GM18519 (cell line): ENCODE results near the gene CDA.

Experiments used
- ATAC-seq: cut with Tn5 transposase; IDR thresholded peaks from one replicate; pipeline ENCODE4 v1.9.1; 2021; ENCODE audit warnings: mild to moderate bottlenecking, moderate library complexity; ENCODE audit not compliant: unreplicated experiment, low FRiP score

CDA gene

DNA sequence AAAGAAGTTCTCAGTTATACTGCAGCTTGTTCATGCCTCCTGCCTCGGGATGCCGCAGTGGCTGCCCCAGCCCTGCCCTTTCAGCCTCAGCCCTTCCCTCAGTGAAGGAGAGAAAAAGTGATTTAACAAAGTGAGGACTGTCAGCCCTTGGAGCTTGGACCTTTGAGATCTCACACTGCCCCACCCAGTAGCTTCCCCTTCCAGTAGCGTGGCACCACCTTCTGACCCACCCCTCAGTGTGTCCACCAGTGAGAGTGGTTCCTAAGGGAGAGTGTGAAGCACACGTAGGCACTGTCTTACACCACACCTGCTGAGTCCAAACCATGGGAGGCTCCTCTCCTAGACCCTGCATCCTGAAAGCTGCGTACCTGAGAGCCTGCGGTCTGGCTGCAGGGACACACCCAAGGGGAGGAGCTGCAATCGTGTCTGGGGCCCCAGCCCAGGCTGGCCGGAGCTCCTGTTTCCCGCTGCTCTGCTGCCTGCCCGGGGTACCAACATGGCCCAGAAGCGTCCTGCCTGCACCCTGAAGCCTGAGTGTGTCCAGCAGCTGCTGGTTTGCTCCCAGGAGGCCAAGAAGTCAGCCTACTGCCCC, at the start of gene CDA:
Gene CDA (plus strand): TSS at position 464 of the 592 bp plus-strand sequence. CDS start 33 bp downstream, at position 497.
- ATAC-seq, result no peak

DNA sequence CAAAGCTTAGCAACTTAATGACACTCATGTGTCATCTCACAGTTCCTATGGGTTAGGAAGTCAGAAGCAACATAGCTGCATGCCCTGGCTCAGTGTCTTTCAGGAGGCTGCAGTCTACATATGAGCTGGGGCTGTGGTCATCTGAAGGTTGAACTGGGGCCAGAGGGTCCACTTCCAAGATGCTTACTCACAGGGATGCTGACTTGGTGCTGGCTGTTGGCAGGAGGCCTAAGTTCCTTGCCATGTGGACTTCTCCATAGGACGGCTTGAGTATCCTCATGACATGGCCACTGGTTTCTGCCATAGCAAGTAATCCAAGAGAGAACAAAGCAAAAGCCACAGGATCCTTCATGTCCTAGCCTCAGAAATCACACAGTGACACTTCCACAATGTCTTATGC, 48.6 kb upstream of the CDA start:
- ATAC-seq, result no peak

DNA sequence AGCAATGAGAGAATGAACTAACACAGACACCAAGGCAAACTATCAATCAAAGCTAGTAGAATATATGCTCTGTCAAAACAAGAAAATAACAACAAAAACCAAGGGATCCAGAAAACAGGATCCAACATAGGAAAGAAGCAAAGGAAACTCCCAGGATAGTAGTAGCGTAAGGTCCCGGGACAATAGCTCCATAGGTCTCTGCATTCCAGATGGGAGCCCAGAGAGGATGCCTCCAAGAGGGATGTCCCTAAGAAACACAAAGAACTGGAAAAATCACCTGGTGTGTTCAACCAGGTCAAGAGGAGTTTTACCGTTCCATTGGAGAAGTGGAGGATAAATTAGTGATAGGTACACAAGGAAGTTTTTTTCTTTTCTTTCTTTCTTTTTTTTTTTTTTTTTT, 42.3 kb upstream of the CDA start:
- no peak for ATAC-seq

DNA sequence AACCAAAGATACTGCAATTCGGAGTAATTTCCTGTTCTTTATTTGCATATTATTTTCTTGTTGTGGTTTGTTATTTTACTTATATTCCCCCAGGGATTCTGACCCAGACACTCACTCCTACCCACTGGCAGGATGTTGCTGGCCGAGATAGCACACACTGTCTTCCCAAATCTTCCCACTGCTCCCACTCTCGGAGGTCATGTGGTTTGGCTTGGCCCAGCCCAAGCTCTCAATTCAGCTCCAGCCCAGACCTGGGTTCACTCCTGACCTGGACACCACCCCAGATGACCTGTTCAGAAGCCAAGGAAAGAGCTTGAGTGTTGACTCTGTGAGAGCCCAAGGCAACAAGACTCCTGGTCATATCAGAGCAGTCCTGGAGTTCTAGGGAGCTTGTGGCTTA, 37.7 kb upstream of the CDA start:
- no peak for ATAC-seq

DNA sequence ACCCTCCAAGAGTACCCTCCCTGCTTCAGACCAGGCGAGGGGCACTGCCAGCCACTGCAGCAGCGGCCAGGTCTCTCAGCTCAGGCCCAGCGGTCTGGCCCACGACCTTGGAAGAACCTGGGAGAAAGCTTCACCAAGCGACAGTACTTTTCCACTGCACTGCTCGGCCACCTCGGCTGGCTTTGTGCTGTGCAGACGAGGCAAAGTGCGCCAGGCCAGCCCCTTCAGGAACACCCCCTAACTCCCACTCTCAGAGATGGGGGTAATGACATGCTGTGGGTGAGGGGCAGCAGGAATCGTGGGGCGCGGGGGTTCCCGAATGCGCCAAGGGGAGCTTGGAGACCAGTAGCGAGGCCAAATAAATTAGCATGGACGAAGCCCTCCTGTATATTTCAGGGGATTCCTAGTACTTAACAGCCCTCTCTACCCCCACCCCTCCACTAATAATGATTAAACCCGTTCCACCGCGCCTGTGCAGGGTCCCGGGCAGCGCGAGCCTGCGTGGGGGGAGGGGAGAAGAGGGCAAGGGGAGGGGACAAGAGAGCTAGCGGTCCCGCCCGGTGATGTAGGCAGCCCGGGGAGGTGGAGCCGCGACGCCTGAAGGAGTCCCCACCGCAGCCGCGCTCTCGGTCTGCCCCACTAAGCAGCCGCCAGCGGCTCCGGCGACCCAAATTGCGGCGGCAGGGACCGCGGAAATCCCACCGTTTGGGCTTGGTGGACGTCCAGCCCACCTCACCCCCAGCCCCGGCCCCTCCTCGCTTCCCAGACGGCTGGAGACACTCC, 36.8 kb upstream of the CDA start, which contains the start of gene FAM43B:
Gene FAM43B (plus strand): TSS at position 629 of the 783 bp plus-strand sequence. CDS start 401 bp downstream, outside the sequence.
- ATAC-seq, result no peak

DNA sequence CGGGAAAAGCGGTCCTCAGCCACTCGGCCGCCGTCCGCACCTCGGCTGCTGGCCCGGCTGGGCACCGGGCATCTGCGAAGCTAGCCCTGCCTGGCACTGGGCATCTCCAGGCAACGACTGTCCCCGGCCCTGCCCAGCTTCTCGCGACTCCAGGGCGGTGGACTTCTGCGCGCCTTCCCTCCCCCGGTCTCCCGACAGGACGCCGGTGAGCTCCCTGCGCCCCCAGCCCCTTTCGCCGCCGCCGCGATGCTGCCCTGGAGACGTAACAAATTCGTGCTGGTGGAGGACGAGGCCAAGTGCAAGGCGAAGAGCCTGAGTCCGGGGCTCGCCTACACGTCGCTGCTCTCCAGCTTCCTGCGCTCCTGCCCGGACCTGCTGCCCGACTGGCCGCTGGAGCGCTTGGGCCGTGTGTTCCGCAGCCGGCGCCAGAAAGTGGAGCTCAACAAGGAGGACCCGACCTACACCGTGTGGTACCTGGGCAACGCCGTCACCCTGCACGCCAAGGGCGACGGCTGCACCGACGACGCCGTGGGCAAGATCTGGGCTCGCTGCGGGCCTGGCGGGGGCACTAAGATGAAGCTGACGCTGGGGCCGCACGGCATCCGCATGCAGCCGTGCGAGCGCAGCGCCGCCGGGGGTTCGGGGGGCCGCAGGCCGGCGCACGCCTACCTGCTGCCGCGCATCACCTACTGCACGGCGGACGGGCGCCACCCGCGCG, 36.0 kb upstream of the CDA start:
- ATAC-seq, result no peak

DNA sequence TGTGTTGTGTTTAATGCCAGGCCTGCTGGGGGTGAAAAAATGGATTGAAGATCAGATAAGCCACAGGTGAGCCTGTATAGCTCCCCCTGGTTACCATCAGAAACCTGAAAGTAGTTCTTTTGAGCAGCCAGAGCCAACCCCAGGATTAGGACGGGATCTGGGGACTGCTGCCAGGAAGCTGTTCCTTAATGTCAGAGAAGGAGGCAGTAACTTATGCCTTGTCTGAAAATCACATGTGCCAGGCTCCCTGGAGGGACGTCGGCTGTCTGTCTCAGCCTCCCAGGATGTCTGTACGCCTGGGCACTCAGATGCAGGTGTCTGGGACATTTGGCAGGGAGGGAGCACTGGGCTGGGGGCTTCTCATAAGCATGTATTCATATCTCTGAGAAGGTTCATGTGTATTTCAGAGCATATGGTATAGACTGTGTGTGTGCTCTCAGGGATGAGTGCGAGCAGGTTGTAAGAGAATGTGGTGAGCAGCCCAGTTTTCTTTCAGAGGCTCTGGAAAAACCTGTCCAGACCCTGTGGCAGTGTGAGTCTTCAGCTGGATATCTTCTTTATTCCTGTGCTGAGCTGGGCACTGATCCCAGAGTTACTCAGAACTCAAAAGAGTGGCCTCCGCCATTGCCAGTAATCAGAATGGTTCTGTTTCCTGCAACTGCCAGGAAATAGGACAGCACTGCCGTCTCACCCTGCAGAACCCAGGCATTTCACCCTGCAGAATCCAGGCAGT, 33.7 kb upstream of the CDA start:
- ATAC-seq, result no peak

DNA sequence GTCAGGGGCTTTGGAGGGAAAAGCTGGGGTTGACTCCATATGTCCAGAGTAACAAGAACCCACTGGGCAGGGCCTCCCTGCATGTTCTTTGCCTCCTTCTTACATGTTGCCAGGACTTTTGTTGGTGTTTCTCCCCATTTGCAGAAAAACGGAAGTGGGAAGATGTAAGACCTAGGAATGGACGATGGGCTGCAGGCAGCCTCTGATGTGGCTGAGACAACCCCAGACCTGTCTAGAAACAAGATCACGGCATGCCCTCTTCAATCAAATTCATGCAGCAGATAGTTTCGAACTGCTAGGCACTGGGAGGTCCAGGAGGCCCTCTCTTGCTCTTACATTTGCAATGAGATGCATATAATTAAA, 33.2 kb upstream of the CDA start:
- ATAC-seq, result no peak

DNA sequence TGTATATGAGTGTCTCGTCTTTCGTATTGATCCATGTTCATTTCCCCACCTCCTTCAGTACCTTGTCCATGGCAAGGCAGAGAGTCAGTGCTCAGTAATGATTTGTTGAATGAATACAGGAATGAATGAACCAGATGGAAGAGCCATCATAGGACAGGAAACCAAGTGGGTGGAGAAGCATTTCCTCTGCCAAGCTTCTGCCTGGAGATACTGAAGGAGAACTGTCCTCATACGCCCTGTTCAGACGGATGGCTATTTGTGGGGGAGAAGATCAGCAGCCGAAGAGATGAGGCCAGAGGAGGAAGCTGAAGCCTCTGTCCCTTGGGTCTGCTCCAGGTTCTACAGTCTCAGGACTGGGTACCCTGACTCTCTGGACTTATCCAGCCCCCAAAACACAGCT, 30.7 kb upstream of the CDA start:
- ATAC-seq, result no peak

DNA sequence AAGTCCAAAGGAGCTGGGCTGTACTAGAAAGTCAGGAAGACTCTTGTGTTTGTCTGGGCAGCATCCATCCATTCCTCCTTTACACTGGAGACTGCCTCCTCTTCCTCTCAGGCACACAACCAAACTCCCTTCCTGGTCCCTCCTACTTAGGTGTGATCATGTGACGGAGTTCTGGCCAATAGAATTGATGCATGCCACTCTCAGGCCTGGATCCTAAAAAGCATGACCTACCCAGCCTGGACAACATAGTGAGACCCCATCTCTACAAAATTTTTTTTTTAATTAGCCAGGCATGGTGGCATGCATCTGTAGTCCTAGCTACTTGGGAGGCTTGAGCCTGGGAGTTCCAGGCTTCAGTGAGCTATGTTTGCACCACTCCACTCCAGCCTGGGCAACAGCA, 27.9 kb upstream of the CDA start:
- no peak for ATAC-seq

DNA sequence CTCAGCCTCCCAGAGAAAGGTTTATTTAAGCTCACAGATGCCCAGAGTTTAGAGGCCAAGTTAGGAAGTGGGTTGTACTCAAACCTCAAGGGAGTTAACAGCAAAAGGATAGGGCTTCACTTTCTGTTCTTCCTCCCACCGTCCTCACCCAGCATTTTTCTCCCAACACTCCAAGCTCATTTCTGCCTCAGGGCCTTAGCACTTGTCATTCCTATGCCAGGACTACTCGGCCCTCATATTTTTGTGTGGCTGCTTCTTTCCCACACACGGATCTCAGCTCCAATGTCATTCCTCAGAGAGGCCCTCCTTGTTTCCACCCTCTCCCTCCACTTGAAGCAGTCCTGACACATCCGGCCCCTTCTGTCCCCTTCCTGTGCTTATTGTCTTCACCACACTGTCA, 23.7 kb upstream of the CDA start:
- no peak for ATAC-seq

DNA sequence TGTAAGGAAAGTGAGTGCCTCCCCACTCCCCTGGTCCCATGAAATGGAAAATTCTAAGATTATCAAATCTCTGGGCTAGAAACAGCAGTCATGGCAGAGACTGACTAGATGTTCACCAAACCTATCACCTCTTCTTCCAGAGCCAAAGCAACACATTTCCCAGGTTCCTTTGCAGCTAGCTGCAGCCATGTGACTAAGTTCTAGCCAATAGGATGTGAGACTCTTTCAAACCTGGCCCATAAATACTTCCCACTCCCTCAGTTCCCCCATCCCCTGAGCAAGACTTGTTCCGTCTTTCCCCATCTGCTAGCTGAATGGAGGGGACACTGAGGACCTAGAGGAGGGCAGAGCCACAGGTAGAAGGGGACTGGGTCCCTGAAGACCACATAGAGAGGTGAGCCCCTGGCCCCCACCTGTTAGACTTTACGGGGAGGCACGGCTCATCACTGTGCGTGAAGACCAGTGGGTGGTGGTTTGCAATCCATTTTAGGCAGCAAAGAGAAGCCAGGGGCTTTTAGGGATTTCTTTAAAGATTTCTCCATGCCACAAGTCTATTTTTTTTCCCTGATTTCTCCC, 19.3 kb upstream of the CDA start:
- no peak for ATAC-seq

DNA sequence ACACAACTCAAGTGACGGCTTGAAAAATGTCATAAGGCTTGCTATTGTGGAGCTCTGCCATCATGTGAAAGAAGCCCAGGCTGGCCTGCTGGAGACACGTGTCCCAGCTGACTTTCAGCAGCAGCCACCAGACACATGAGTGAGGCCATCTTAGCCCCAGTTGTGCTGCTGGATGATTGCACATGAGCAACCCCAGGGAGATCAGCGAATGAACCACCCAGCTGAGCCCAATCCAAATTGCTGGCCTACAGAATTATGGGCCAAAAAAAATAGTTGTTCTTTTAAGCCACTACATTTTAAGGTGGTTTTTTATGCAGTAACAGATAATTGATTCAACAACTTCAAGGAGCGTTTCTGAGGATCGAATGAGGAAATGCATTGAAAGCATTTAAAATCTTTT, 17.5 kb upstream of the CDA start:
- ATAC-seq, result no peak

DNA sequence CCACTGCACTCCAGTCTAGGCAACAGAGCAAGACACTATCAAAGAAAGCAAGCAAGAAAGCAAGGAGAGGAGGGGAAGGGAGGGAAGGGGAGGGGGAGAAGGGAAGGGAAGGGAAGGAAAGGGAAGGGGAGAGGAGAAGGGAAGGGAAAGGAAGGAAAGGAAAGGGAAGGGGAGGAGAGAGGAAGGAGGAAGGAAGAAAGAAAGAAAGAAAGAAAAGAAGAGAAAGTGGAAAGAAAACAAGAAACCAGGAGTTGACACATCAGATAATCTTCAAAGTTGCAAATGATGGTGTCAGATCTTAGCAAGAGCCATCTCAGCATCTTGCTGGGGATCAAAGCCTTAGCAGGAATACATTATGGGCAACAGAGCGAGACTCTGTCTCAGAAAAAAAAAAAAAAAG, 14.9 kb upstream of the CDA start:
- ATAC-seq, result no peak

DNA sequence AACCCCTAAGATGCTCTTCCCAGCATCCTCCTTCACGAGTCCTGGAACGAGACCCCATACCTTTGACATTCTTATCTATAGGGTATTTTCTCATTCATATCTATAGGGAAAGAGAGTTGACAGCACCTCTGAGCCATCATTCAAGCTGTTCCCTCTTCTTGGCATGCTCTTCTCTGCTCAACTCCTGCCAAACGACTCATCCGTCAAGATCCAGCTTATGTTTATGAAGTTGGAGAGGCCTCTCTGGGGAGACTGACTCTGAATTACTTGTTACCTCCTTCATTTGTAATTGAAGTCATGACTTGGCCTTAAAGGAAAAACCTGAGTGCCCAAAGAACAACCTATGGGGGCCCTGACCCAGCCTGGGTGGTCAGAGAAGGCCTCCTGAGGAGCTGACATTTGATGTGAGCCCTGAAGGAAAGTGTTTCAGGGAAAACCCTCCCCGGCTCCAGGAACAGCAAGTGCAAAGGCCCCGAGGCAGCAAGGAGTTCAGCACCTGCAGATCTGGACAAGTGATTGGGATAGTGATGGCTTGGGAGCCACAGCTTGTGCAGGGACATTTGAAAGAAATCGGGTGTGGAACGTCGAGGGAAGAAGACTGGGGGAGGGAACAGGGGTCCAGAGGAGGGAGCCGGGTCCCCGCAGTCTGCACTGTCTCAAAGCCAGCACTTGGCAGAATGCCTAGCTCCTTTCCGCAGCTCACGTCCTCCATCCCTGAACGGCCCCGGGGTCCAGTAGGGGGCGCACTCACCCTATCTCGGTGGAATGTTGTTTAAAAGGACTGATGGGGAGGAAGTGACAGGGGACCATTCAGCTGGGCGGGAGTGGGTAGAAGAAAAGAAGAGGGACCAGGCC, 14.0 kb upstream of the CDA start:
- ATAC-seq, result no peak

DNA sequence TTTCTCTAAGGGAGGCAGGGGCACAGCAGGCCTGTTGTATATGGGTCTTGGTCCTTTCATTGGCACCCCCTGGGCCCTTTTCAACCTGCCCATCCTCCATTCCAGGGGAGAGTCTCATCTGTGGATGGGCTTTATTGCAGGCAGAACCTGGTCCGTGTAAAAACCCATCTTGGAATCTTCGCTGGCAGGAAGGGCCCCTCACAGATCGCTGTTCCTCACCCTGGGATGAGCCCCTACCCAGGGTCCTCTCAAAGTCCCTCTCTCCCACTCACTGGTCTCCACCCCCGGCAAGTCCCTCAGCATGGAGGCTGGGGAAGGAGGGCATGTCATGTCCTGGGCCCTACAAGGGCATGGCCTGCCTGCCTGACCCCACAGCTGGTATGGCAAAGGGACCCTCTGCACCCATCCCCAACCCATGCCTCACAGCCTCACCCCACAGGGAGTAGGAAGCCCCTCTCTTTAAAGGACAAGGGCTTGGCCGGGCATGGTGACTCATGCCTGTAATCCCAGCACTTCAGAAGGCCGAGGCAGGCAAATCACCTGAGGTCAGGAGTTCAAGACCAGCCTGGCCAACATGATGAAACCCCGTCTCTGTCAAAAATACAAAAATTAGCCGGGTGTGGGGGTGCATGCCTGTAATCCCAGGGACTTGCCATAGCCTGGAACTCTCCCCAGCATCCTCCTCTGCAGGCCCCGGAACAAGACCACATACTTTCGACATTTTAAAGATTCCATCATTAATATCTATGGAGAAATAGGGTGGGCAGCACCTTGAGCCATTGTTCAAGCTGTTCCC, 13.2 kb upstream of the CDA start:
- no peak for ATAC-seq

DNA sequence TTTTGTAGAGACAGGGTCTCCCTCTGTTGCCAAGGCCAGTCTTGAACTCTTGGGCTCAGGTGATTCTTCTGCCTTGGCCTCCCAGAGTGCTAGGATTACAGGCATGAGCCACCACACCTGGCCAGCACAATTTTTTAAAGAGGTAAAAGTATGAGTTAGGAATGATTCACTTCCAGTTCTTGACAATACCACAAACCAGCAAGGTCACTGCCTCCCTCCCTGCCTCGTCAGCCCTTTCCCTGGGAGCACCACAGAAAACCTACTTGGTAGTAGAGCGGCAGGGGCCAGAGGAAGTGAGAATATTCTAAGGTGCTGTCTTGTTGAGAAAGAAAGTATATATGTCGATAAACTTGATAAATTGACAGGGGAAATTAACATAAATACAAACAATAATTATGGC, 10.8 kb upstream of the CDA start:
- no peak for ATAC-seq

DNA sequence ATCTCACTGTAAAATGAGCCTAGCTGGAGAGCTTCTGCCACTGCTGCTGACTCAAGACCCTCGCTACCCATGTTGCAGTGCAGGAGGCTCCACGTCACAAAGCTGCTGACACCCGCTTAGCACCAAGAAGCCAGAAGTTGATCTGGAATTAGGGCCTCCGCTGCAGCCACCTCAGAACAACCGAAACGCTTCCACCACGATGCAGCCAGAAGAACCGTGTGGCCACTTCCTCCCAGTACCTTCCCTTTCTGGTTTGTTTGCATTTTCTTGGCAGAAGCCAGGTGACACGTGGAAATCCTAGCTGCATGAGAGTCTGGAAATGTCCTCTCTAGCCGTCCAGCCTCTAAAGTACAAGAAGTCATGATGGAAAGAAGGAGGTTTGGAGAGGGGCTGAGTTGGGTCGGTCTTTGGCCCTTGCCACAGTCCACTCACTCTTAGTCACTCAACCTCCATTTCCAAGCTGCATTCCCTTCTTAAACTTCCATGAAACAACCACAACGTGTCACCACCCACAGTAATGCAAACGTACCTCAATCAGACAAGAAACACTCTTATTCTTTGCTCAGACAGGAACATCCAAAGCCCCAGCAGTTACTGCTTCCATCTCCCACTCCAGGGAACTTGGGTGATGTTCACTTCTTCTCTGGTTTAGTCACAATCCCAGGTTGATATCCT, 10.0 kb upstream of the CDA start:
- no peak for ATAC-seq
